NCI-H1694 treated with DMSO at 0.1 percent for 48 hours (cell line): ENCODE results near the gene PPP1R18.
"Not testable (repeated sequence)": the region's sequence is repeated elsewhere in the genome, so short reads cannot be mapped to it uniquely, and the experiment has no call there.

Experiments used
- DNase-seq: peaks from one replicate; lab custom pipeline; 2025; lab: John Stamatoyannopoulos, UW

The PPP1R18 gene

GRCh38 chr6:30686009-30686907 is at the start of gene PPP1R18:
Gene PPP1R18, minus strand, starts transcription at chr6:30686645. Its CDS starts 627 bp downstream, at chr6:30686018.
- no peak for DNase-seq

- no peak for DNase-seq
These were observed 49.3 kb upstream of the PPP1R18 start for GRCh38 chr6:30735668-30736314.

GRCh38 chr6:30732237-30732943 is 45.9 kb upstream of the PPP1R18 start:
- no peak for DNase-seq

DNA sequence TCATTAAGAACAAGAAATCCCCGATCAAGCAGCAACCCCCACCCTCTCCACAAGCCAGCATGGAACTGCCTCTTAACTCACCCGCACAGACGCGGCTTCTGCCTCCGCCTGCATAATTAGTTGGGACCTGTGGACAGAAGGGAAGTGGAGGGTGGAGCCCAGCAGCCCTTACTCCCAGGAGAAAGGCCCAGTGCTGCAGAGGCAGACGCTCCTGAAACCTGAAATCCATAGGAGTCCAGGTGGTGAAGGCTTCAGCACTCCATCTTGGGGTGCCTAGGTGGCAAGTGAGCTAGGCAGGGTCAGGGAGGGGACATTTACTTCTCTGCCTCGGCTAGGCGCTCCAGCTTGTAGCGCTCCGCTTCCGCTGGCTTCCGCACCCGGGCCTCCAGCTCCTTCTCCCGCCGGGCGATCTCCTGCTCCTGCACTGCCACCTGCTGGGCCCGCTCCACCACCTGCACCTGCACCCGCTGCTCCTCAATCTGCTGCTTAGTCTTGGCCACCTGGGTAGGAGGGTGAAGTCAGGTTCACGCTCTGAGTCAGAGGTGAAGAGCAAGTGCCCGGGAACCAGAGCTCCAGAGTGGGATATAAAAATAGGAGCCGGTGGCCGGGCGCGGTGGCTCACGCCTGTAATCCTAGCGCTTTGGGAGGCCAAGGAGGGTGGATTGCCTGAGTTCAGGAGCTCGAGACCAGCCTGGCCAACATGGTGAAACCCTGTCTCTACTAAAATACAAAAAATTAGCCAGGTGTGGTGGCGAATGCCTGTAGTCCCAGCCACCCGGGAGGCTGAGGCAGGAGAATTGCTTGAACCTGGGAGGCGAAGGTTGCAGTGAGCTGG is 44.4 kb upstream of the PPP1R18 start:
- peak; percentile 59 for DNase-seq

DNA sequence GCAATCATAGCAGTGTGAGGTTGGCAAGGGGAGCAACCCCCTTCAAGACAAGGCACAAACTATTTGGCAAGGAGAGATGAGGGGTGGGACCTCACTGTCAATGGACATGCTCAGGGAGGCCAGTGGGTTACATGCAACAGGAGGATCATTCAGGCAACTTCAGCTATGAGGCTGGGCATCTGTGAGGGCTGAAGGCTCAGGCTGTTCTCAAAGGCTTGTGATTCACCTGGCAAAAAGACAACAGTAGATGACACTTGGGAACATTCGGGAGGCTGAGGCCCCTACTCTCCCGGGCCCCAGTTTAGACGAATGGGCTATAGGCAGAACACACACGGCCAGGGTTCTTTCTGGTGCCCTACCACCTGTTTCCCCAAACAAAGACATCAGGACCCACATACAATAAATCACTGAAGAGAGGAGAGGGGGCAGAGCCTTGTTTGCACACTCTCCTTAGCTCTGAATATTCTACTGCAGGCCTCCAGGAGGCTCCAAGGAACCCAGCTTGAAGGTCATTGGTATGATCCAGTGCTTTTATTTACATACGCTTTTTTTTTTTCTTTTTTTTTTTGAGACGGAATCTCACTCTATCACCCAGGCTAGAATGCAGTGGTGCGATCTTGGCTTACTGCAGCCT is 41.6 kb upstream of the PPP1R18 start:
- DNase-seq: no peak

GRCh38 chr6:30726506-30727413 is 40.3 kb upstream of the PPP1R18 start:
- no peak for DNase-seq

GRCh38 chr6:30725713-30726505 is 39.5 kb upstream of the PPP1R18 start:
- DNase-seq: no peak

DNA sequence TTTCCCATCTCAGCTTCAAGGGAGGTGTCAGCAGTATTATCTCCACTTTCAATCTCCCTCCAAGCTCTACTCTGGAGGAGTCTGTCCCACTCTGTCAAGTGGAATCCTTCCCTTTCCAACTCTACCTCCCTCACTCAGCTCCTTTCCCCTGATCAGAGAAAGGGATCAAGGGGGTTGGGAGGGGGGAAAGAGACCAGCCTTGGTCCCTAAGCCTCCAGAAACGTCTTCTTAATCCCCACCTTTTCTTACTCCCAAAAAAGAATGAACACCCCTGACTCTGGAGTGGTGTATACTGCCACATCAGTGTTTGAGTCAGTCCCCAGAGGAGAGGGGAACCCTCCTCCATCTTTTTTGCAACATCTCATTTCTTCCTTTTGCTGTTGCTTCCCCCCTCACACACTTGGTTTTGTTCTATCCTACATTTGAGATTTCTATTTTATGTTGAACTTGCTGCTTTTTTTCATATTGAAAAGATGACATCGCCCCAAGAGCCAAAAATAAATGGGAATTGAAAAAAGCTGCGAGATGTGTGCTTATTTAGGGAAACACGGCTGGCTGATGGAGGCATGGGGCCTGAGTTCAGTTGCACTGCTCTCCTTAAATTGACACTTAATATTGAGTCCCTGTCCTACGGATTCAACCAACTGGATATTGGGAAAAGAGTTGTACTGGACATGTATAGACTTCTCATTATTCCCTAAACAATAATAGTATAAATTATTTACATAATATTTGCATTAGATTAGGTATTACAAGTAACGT is 38.6 kb upstream of the PPP1R18 start:
- DNase-seq: no peak

DNA sequence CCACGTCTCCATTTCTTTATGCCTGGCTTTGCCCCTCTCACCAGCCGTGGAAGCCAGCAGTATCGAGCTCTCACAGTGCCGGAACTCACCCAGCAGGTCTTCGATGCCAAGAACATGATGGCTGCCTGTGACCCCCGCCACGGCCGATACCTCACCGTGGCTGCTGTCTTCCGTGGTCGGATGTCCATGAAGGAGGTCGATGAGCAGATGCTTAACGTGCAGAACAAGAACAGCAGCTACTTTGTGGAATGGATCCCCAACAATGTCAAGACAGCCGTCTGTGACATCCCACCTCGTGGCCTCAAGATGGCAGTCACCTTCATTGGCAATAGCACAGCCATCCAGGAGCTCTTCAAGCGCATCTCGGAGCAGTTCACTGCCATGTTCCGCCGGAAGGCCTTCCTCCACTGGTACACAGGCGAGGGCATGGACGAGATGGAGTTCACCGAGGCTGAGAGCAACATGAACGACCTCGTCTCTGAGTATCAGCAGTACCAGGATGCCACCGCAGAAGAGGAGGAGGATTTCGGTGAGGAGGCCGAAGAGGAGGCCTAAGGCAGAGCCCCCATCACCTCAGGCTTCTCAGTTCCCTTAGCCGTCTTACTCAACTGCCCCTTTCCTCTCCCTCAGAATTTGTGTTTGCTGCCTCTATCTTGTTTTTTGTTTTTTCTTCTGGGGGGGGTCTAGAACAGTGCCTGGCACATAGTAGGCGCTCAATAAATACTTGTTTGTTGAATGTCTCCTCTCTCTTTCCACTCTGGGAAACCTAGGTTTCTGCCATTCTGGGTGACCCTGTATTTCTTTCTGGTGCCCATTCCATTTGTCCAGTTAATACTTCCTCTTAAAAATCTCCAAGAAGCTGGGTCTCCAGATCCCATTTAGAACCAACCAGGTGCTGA is 37.6 kb upstream of the PPP1R18 start:
- DNase-seq: not testable (repeated sequence)

- not testable (repeated sequence) for DNase-seq
These were observed 36.9 kb upstream of the PPP1R18 start for GRCh38 chr6:30723159-30723842.

DNA sequence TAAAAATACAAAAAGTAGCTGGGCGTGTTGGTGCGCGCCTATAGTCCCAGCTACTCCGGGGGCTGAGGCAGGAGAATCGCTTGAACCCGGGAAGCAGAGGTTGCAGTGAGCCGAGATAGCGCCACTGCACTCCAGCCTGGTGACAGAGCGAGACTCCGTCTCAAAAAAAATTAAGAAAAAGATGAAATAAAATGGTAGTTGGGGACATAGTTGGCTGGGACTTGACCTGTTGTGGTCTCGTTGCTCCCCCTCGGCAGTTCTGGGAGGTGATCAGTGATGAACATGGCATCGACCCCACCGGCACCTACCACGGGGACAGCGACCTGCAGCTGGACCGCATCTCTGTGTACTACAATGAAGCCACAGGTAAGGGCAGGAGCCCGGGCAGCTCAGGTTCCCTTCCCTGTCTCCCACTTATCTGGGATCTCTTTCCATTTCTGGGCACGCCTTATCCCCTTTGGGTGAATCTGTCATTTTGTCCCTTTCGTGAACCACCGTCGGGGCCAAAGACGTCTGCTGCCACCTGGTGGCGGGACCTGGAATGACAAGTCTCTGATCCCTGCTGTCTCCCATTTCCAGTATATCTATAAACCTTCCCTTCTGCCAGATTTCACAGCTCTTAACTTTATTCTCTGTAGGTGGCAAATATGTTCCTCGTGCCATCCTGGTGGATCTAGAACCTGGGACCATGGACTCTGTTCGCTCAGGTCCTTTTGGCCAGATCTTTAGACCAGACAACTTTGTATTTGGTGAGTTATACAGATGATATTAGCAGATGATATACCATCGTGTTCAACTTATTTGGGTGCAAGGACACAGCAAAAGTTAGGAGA is 36.1 kb upstream of the PPP1R18 start:
- DNase-seq: peak; percentile 48

- DNase-seq: not testable (repeated sequence)
These were observed 35.5 kb upstream of the PPP1R18 start for GRCh38 chr6:30722025-30722279.

- peak; percentile 70 for DNase-seq
These were observed 35.0 kb upstream of the PPP1R18 start for GRCh38 chr6:30721198-30722024.

GRCh38 chr6:30720738-30721197 is 34.3 kb upstream of the PPP1R18 start:
- DNase-seq: no peak
